Measurements from ENCODE around the gene SH3BP4.

The SH3BP4 gene

GRCh38 chr2:234945339-234945873 is 6.4 kb upstream of the SH3BP4 start:
- ATAC-seq (no peak), DNase-seq (no peak)

- ATAC-seq = no peak
These were observed 4.3 kb upstream of the SH3BP4 start for GRCh38 chr2:234947556-234947955.

GRCh38 chr2:234949762-234950434 is 1.9 kb upstream of the SH3BP4 start:
- DNase-seq (no peak), ATAC-seq (no peak)

More at GRCh38 chr2:234947556-234947955, 4.3 kb upstream of the SH3BP4 start:
- no peak for DNase-seq

GRCh38 chr2:234950435-234950729 is 1.4 kb upstream of the SH3BP4 start:
- ATAC-seq (no peak), DNase-seq (no peak)

- ATAC-seq = no peak
- no peak for DNase-seq
These were observed 820 bp upstream of the SH3BP4 start for GRCh38 chr2:234950730-234951663.

- ATAC-seq = no peak
- DNase-seq = peak; percentile 8
These were observed 676 bp downstream of the SH3BP4 start for GRCh38 chr2:234952270-234953115.

GRCh38 chr2:234953116-234954031 is 1.6 kb downstream of the SH3BP4 start:
- DNase-seq (no peak), ATAC-seq (no peak)

- no peak for DNase-seq
These were observed 2.8 kb downstream of the SH3BP4 start for GRCh38 chr2:234954551-234954992.

GRCh38 chr2:234955091-234955591 is 3.3 kb downstream of the SH3BP4 start:
- DNase-seq (no peak), ATAC-seq (no peak)

More at GRCh38 chr2:234954551-234954992, 2.8 kb downstream of the SH3BP4 start:
- no peak for ATAC-seq

GRCh38 chr2:234955971-234956509 is 4.2 kb downstream of the SH3BP4 start:
- ATAC-seq (no peak), DNase-seq (no peak)

- DNase-seq (no peak), ATAC-seq (no peak)
These were observed 6.0 kb downstream of the SH3BP4 start for GRCh38 chr2:234957834-234958135.

- no peak for DNase-seq
- no peak for ATAC-seq
These were observed 6.5 kb downstream of the SH3BP4 start for GRCh38 chr2:234958311-234958710.

GRCh38 chr2:234958746-234959395 is 7.1 kb downstream of the SH3BP4 start:
- ATAC-seq (no peak), DNase-seq (no peak)

- no peak for DNase-seq
- ATAC-seq = no peak
These were observed 8.6 kb downstream of the SH3BP4 start for GRCh38 chr2:234960175-234961088.

GRCh38 chr2:234961784-234962183 is 10.0 kb downstream of the SH3BP4 start:
- no peak for DNase-seq
- no peak for ATAC-seq

GRCh38 chr2:234963773-234964615 is 12.2 kb downstream of the SH3BP4 start:
- no peak for DNase-seq
- no peak for ATAC-seq

GRCh38 chr2:234964631-234965461 is 13.0 kb downstream of the SH3BP4 start:
- ATAC-seq = no peak
- DNase-seq = no peak

Measured in stimulated activated naive CD8-positive, alpha-beta T cell treated with anti-CD3 and anti-CD28 coated beads, Interleukin-15, Interleukin-2, amounts not matched to agents 100 U/mL and 50 U/mL, for 24 hours (primary cell).